Endothelial cell of umbilical vein (primary cell): Measurements from ENCODE around the gene MARK2. TPM values are rescaled to one million over a fixed set of nuclear protein-coding genes. Genes with fewer than 3 reads are reported as not detected.

ENCODE experiments used
- BruUV-seq: library from RNA; stranded (reverse); fragments of 400-500 nt; replicated peaks from 2 replicates; lab custom pipeline; 2021; lab: Mats Ljungman, UMichigan
- CTCF ChIA-PET: fragments of 300-600, 350-600 bp; sonication (Branson Sonifier 250); formaldehyde crosslinking; loops from one replicate; lab custom pipeline; 2021; ENCODE audit warnings: antibody characterized with exemption, inconsistent platforms; lab: Charles Lee
- POLR2A ChIA-PET: fragments of 300-600, 350-600 bp; sonication (Branson Sonifier 250); formaldehyde crosslinking; loops from one replicate; lab custom pipeline; 2021; ENCODE audit warnings: antibody characterized with exemption, inconsistent platforms; lab: Charles Lee
- DNase-seq: peaks from one replicate; pipeline ENCODE4 v3.0.0-alpha.2; 2011; ENCODE audit warnings: low read depth, low spot score
- FAIRE-seq: peaks from 2 replicates; lab custom pipeline; 2011; peaks lifted over from hg19 to GRCh38; lab: Jason Lieb, UNC
- H2AFZ ChIP-seq: 2 replicates; pipeline ENCODE4 v1.6.0; 2012; ENCODE audit warnings: low read depth, low read length, control low read depth, inconsistent platforms
- H3K27ac ChIP-seq: 2 replicates; pipeline ENCODE4 v1.5.1; 2011; ENCODE audit warnings: low read depth, mild to moderate bottlenecking, control low read depth, low read length, moderate library complexity; ENCODE audit not compliant: insufficient read depth
- H3K27me3 ChIP-seq, 2 experiments: 2 replicates each; pipeline versions ENCODE4 v1.6.0 to v1.6.1; 2011; ENCODE audit warnings: low read length in 2 of 2, mixed read lengths in 1 of 2; ENCODE audit not compliant: control insufficient read depth in 2 of 2, insufficient read depth in 2 of 2
- H3K36me3 ChIP-seq, 2 experiments: 2 replicates in 1 of 2; 3 replicates in 1 of 2; pipeline ENCODE4 v1.5.1; 2011; ENCODE audit warnings: low read length in 2 of 2, mild to moderate bottlenecking in 1 of 2, moderate library complexity in 1 of 2; ENCODE audit not compliant: control insufficient read depth in 2 of 2, insufficient read depth in 2 of 2; ENCODE audit errors: extremely low read depth in 1 of 2
- H3K4me1 ChIP-seq: 3 replicates; pipeline ENCODE4 v1.5.1; 2011; ENCODE audit warnings: mild to moderate bottlenecking, low read length; ENCODE audit not compliant: control insufficient read depth, insufficient read depth; ENCODE audit errors: extremely low read depth
- H3K4me2 ChIP-seq: 2 replicates; pipeline ENCODE4 v1.6.1; 2011; ENCODE audit warnings: low read length, control low read depth, mixed read lengths; ENCODE audit not compliant: insufficient read depth
- H3K4me3 ChIP-seq, 3 experiments: fragments of 200-600 bp in 1 of 3; sonication (generic), shearing (Covaris generic) in 1 of 3; replicated peaks in 1 of 3; 2 replicates each; pipeline ENCODE4 v1.5.1; 2011 to 2016; ENCODE audit warnings: control low read depth in 3 of 3, low read length in 3 of 3, mild to moderate bottlenecking in 2 of 3, inconsistent platforms in 1 of 3, low read depth in 1 of 3, moderate library complexity in 1 of 3; ENCODE audit not compliant: insufficient read depth in 1 of 3
- H3K79me2 ChIP-seq: 2 replicates; pipeline ENCODE4 v1.6.0; 2012; ENCODE audit warnings: low read length, inconsistent platforms; ENCODE audit not compliant: control insufficient read depth, insufficient read depth
- H3K9ac ChIP-seq: replicated peaks from 2 replicates; pipeline ENCODE3; 2011; ENCODE audit warnings: low read length, control low read depth; ENCODE audit not compliant: insufficient read depth; ENCODE audit errors: extremely low read depth
- H3K9me1 ChIP-seq: replicated peaks from 3 replicates; pipeline ENCODE4 v1.6.0; 2011; ENCODE audit warnings: mild to moderate bottlenecking, low read length; ENCODE audit not compliant: control insufficient read depth, insufficient read depth; ENCODE audit errors: extremely low read depth
- H3K9me3 ChIP-seq: replicated peaks from 2 replicates; pipeline ENCODE4 v1.5.1; 2012; ENCODE audit warnings: low read length, inconsistent platforms; ENCODE audit not compliant: control insufficient read depth, insufficient read depth
- H4K20me1 ChIP-seq: replicated peaks from 2 replicates; pipeline ENCODE3; 2011; ENCODE audit warnings: mild to moderate bottlenecking, low read length; ENCODE audit not compliant: control insufficient read depth, insufficient read depth; ENCODE audit errors: extremely low read depth
- CTCF ChIP-seq, 2 donors: IDR thresholded peaks; 1 replicate in 1 of 2; 2 replicates in 1 of 2; pipeline ENCODE4 v1.5.1; 2011; ENCODE audit warnings: low read length in 2 of 2, mild to moderate bottlenecking in 2 of 2, moderate library complexity in 2 of 2, control low read depth in 1 of 2, inconsistent platforms in 1 of 2, low read depth in 1 of 2; ENCODE audit not compliant: insufficient read depth in 1 of 2; ENCODE audit errors: extremely low read depth in 1 of 2
- EZH2 ChIP-seq: IDR thresholded peaks from 2 replicates; pipeline ENCODE4 v1.6.1; 2012; ENCODE audit warnings: borderline replicate concordance, low read depth, mild to moderate bottlenecking, moderate library complexity, low read length, inconsistent platforms; ENCODE audit not compliant: severe bottlenecking
- FOS ChIP-seq: IDR thresholded peaks from 2 replicates; pipeline ENCODE4 v1.6.1; 2011; ENCODE audit warnings: mild to moderate bottlenecking, low read length, moderate library complexity, borderline replicate concordance; ENCODE audit not compliant: insufficient read depth
- GATA2 ChIP-seq: IDR thresholded peaks from 2 replicates; pipeline ENCODE4 v1.7.0; 2011; ENCODE audit warnings: low read depth, mild to moderate bottlenecking, moderate library complexity, mixed read lengths, low read length; ENCODE audit not compliant: insufficient read length, insufficient read depth
- JUN ChIP-seq: IDR thresholded peaks from 2 replicates; pipeline ENCODE4 v1.6.1; 2011; ENCODE audit warnings: borderline replicate concordance, low read depth; ENCODE audit not compliant: insufficient read length, insufficient read depth
- MAX ChIP-seq: IDR thresholded peaks from 2 replicates; pipeline ENCODE4 v1.6.1; 2011; ENCODE audit not compliant: insufficient read depth, insufficient read length
- MYC ChIP-seq: IDR thresholded peaks from one replicate; pipeline ENCODE4 v1.6.1; 2011; ENCODE audit warnings: mild to moderate bottlenecking, low read depth, low read length
- POLR2A ChIP-seq: IDR thresholded peaks from 2 replicates; pipeline ENCODE4 v1.6.1; 2012; ENCODE audit warnings: low read depth, mild to moderate bottlenecking, control low read depth, low read length
- POLR2AphosphoS5 ChIP-seq: IDR thresholded peaks from 2 replicates; pipeline ENCODE4 v1.6.1; 2012; ENCODE audit warnings: low read depth, mild to moderate bottlenecking, control low read depth, low read length, moderate library complexity; ENCODE audit not compliant: insufficient read depth
- dilution Hi-C: fragments of 300-500 bp; cut with MboI; formaldehyde crosslinking; loops from one replicate; pipeline ENCODE4 v1.15.0; 2019; ENCODE audit warnings: low sequenced_read_pairs; ENCODE audit not compliant: extremely low pct_ligation_motif_present
- intact Hi-C: fragments of 100-400 bp; cut with micrococcal nuclease; formaldehyde crosslinking; loops from one replicate; pipeline ENCODE4 v1.10.0; 2022
- polyA plus RNA-seq, 4 experiments: library from polyadenylated mRNA; depleted of rRNA in 3 of 4; stranded (reverse) in 3 of 4; unstranded in 1 of 4; fragments of >200 nt; gene quantifications; 2 replicates each; pipeline versions ENCODE4 v1.2.1 to v1.2.3, GENCODE V29; 2011 to 2012; ENCODE audit warnings: missing spikeins in 1 of 4
- total RNA-seq: library from RNA; stranded (reverse); gene quantifications from 2 replicates; pipeline ENCODE4 v1.2.3, GENCODE V29; 2021

Gene MARK2
- total and polyA plus RNA-seq, 2 donors (not counting 3 experiments of a cell fraction or from before 2014, with no cell fraction given) = 16.6 to 34.7 TPM

- FAIRE-seq (no peak), DNase-seq (no peak)
- H3K4me2 ChIP-seq = no peak overlapping the region
- peaks cover 18% of the 10 kb centered on the region for H3K4me1 ChIP-seq
- peaks cover 46% of the 10 kb centered on the region for H3K79me2 ChIP-seq
- H2AFZ ChIP-seq = no peak overlapping the region
- no peaks in the 10 kb centered on the region for H3K27me3 ChIP-seq
- no TSS peak for BruUV-seq
- peaks cover 13 to 25% of the 10 kb centered on the region in 2 experiments for H3K36me3 ChIP-seq
- TF ChIP-seq POLR2AphosphoS5 (no peak), GATA2 (no peak), FOS (no peak), CTCF (IDR thresholded peaks at IDR 0.05; ENCODE audit: extremely low read depth in 1 of 2, insufficient read depth in 1 of 2, low read depth in 1 of 2, low read length in 2 of 2) (no peak), MYC (no peak), MAX (no peak), EZH2 (no peak), POLR2A (no peak), JUN (no peak)
- CTCF ChIA-PET = interaction anchor here (1.4 to 1.5 kb wide), 2 partner anchors 12 to 13 kb away, joined by 3 read pairs; no protein-coding TSS in a partner anchor
- dilution Hi-C loops = no loop called here
- H3K9me1 ChIP-seq = no peaks in the 10 kb centered on the region
- H3K9ac ChIP-seq = no peak overlapping the region
- intact Hi-C loops = no loop called here
- H4K20me1 ChIP-seq = peaks cover 7% of the 10 kb centered on the region
- H3K4me3 ChIP-seq = no peak overlapping the region
- POLR2A ChIA-PET = no interaction called here
- no peak overlapping the region for H3K27ac ChIP-seq
- H3K9me3 ChIP-seq = no peaks in the 10 kb centered on the region
Measured at GRCh38 chr11:63816732-63817131, 22.2 kb upstream of the MARK2 start.
